Mesodermal cell (in vitro differentiated cells): ENCODE results near the gene TLX2.

Source experiments
- H3K27ac ChIP-seq: 2 replicates; pipeline ENCODE4 v1.7.0; 2013; ENCODE audit warnings: mild to moderate bottlenecking, low read depth, low read length, moderate library complexity; ENCODE audit not compliant: severe bottlenecking
- H3K36me3 ChIP-seq: 2 replicates; pipeline ENCODE4 v1.7.1; 2013; ENCODE audit warnings: mild to moderate bottlenecking, low read length, moderate library complexity; ENCODE audit not compliant: control insufficient read depth, insufficient read depth
- H3K4me1 ChIP-seq: one replicate; pipeline ENCODE4 v1.7.1; 2013; ENCODE audit warnings: mild to moderate bottlenecking, low read length; ENCODE audit not compliant: insufficient read depth, control insufficient read depth, poor library complexity, severe bottlenecking
- H3K4me3 ChIP-seq: 2 replicates; pipeline ENCODE4 v1.7.0; 2013; ENCODE audit warnings: low read length, control low read depth, mild to moderate bottlenecking; ENCODE audit not compliant: insufficient read depth, poor library complexity, severe bottlenecking; ENCODE audit errors: extremely low read depth
- H3K9me3 ChIP-seq: 2 replicates; pipeline ENCODE4 v1.7.1; 2013; ENCODE audit warnings: mild to moderate bottlenecking, low read length, moderate library complexity; ENCODE audit not compliant: control insufficient read depth
- WGBS, 2 experiments: methylation state at CpG; one replicate each; pipeline ENCODE4 v1.1.5; 2013; ENCODE audit warnings: missing lambda C conversion rate in 2 of 2; ENCODE audit not compliant: insufficient coverage in 2 of 2; 5-methylcytosine and 5-hydroxymethylcytosine counted together

The TLX2 gene

DNA sequence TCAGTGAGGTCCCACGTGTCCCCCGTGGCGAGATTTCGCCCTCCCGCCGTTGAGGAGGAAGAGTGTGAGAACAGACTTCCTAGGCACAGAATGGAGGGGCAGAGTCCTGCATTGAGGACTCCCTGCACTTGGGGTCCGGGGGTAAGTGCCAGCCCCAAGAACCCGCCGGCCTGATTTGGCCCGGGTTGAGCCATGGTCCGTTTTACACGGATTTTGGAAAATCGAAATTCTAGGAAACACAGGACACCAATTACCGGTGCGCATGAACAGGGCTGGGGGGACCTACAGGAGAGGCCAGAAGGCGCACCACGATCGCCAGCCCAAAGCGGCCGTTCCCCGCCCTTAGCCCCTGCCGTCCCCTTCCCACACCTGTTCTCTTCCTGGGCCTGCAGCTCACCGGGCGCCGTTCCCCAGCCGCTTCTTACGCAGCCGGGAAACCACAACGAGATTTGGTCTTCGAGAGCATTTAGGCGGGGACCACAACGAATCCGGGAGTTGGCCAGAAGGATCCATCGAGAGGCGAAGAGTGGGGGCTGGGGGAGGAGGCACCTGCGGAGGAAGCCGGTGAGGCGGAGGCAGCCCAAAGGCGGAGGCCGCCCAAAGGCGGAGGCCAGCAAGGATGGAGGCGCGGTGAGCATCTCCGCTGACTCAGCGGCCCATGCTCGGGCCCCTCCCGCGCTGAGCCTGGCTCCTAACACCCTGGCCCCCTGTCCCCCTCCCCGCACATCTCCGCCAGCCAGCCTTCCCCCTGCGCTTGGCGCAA lies 464 bp upstream of the TLX2 start:
- 2% methylated on average over 48 to 49 of the region's 52 CpGs for WGBS, 2 experiments
- H3K4me3 ChIP-seq: peak overlapping the region; percentile 22

DNA sequence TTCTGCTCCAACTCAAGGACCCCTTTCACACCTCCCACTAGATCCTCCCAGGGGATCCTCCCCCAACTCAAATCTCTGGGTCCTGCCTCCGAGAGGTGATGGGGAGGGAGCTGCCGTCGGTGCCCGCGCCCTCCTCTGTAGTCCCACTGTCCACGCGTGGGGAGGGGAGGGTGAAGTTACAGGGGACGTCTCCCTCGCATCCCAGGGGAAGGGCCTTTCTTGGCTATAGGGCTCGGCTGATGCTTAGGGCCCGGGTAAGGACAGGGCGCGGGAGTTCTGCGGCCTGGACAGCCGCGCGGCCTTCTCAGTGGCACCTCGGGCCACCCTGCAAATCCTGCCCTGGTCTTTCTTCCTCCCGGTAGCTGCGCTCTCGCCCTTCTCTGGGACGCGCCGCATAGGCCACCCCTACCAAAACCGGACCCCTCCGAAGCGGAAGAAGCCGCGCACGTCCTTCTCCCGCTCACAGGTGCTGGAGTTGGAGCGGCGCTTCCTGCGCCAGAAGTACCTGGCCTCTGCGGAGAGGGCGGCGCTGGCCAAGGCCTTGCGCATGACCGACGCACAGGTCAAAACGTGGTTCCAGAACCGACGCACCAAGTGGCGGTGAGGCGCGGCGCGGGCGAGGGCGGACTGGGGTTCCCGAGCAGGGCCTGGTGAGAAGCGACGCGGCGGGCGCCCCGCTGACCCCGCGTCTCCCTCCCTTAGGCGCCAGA lies 1.2 kb downstream of the TLX2 start:
- 4 to 7% methylated on average over 44 to 52 of the region's 60 CpGs for WGBS, 2 experiments
- Histone ChIP-seq H3K27ac (no peak overlapping the region), H3K9me3 (no peaks in the 10 kb centered on the region), H3K36me3 (no peaks in the 10 kb centered on the region), H3K4me1 (peaks cover 10% of the 10 kb centered on the region), H3K4me3 (no peak overlapping the region)

More for the DNA sequence above, 464 bp upstream of the TLX2 start:
- H3K36me3 ChIP-seq: no peaks in the 10 kb centered on the region
- no peak overlapping the region for H3K27ac ChIP-seq
- H3K4me1 ChIP-seq: peaks cover 10% of the 10 kb centered on the region
- no peaks in the 10 kb centered on the region for H3K9me3 ChIP-seq

DNA sequence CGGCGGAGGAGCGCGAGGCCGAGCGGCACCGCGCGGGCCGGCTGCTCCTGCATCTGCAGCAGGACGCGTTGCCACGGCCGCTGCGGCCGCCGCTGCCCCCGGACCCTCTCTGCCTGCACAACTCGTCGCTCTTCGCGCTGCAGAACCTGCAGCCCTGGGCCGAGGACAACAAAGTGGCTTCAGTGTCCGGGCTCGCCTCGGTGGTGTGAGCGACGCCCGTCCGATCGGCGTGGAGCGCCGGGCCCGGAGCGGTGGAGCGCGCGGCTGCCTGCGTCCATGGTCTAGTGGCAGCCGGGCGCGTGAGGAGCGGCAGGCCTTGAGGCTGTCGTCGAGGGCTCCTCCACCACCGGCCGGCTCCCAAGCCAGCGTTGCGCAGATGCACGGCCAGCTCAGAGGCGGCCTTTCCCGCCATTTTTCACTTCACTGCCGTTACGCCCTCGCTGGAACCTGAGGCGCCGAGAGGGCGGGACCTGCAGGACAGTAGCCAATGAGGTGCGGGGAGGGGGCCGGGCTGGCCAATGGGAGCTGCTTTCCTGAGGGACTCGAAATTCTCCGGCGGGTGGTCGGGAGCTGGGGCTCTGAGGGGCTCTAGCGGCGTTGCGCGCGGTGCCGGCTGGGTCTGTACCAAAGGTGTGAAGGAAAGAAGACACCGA lies 1.9 kb downstream of the TLX2 start:
- peak overlapping the region; percentile 12 for H3K4me3 ChIP-seq
- no peak overlapping the region for H3K27ac ChIP-seq
- peaks cover 10% of the 10 kb centered on the region for H3K4me1 ChIP-seq
- H3K9me3 ChIP-seq: no peaks in the 10 kb centered on the region
- H3K36me3 ChIP-seq: no peaks in the 10 kb centered on the region
- 10 to 11% methylated on average over 59 to 66 of the region's 72 CpGs for WGBS, 2 experiments

DNA sequence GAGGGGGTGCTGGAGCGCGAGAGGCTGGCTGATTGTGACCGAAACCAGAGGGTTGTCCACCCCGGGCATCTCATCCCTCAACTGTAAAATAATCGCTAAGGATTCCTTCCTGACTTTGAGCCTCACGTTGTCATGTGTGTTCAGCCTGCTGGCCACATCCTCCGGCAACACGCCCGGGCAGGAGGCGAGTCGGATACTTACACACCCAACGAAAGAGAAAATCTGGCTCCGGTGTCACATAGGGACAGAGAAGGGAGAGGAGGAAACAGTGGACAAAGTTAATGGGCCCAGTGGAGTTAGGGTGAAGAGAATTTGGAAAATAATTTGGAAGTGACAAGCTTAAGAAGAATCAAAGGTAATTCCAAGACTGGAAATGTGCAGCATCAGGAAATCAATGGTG lies 2.4 kb downstream of the TLX2 start:
- 87 to 91% methylated on average over 13 of the region's 13 CpGs for WGBS, 2 experiments
- Histone ChIP-seq H3K4me1 (peaks cover 10% of the 10 kb centered on the region), H3K27ac (no peak overlapping the region), H3K4me3 (no peak overlapping the region), H3K36me3 (no peaks in the 10 kb centered on the region), H3K9me3 (no peaks in the 10 kb centered on the region)

DNA sequence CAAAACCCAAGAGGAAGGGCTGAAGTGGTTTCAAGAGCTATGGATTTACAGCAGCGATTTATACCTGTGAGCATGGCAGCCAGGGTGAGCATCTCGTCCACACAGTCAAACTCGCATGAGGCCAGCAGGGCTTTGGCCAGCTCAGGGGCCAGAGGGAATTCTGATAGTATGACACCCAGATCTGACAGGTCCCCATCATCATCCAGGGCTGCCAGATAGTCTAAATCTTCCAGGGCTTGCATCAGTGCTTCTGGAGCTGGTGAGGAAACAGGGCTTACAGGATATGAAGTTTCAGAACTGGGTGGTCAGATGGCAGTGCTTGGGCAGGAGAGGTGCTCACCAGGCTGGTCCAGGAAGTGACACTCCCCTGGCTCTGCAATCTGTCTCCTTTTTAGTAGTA lies 8.3 kb downstream of the TLX2 start:
- Histone ChIP-seq H3K4me1 (no peaks in the 10 kb centered on the region), H3K36me3 (peaks cover 26% of the 10 kb centered on the region), H3K27ac (no peak overlapping the region), H3K9me3 (no peaks in the 10 kb centered on the region), H3K4me3 (no peak overlapping the region)
- 69 to 88% methylated on average over 3 of the region's 3 CpGs for WGBS, 2 experiments

DNA sequence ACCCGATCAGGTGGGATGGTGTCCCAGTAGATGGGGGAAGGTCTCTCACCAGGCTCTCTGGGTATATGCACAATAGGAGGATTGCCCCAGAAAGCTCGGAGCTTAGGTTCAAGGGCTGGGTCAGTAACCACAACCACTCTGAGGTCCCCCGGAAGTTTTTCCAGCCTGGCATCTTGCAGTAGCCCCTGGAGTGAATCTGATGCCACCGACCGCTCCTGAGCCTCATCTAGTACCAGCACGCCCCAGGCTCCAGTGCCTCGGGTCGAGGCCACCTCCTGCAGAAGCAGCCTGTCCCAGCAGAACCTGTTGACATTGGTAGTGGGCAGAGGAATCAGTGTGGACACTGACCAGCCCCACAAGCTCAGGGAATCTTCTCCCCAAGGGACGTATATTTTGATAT lies 9.8 kb downstream of the TLX2 start:
- no peak overlapping the region for H3K4me3 ChIP-seq
- no peak overlapping the region for H3K27ac ChIP-seq
- H3K36me3 ChIP-seq: peaks cover 38% of the 10 kb centered on the region
- peaks cover 8% of the 10 kb centered on the region for H3K4me1 ChIP-seq
- H3K9me3 ChIP-seq: no peaks in the 10 kb centered on the region
- WGBS, 2 experiments: 93 to 95% methylated on average over 9 of the region's 9 CpGs

DNA sequence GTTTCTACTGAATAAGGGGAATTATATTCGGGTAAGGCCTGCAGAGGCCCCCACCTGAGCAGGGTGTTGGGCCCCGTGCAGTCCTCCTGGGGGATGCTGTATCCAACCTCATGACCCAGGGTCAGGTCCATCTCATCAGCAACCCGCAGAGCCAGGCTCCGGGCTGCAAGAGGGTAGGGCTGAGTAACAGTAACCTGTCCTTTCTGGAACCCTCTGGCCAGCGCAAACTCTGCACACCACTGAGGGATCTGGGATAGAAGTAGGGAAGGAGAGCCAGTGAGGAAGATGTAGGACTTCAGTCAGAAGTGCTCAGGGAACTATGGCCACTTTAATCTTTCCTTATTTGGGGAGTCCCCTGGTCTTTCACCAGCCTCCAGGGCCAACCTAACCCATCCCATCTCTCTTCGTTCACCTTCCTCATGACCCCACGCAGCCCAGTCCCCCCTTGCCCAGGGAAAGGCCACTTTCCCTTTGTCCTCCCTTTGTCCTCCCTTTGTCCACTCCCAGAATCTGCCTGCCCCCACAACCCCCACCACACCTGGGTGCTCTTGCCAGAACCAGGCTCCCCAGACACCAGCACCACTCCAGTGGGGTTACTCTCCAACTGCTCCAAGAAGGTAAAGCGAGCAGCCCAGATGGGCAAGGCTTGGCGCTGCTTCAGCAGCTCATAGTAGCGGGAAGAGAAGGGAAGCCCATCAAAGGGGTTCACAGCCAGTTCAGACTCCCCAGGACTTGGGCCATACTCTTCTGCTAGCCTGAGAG lies 10.9 kb downstream of the TLX2 start:
- no peaks in the 10 kb centered on the region for H3K9me3 ChIP-seq
- no peak overlapping the region for H3K4me3 ChIP-seq
- 92 to 97% methylated on average over 8 of the region's 10 CpGs for WGBS, 2 experiments
- peaks cover 38% of the 10 kb centered on the region for H3K36me3 ChIP-seq
- peaks cover 8% of the 10 kb centered on the region for H3K4me1 ChIP-seq
- no peak overlapping the region for H3K27ac ChIP-seq

DNA sequence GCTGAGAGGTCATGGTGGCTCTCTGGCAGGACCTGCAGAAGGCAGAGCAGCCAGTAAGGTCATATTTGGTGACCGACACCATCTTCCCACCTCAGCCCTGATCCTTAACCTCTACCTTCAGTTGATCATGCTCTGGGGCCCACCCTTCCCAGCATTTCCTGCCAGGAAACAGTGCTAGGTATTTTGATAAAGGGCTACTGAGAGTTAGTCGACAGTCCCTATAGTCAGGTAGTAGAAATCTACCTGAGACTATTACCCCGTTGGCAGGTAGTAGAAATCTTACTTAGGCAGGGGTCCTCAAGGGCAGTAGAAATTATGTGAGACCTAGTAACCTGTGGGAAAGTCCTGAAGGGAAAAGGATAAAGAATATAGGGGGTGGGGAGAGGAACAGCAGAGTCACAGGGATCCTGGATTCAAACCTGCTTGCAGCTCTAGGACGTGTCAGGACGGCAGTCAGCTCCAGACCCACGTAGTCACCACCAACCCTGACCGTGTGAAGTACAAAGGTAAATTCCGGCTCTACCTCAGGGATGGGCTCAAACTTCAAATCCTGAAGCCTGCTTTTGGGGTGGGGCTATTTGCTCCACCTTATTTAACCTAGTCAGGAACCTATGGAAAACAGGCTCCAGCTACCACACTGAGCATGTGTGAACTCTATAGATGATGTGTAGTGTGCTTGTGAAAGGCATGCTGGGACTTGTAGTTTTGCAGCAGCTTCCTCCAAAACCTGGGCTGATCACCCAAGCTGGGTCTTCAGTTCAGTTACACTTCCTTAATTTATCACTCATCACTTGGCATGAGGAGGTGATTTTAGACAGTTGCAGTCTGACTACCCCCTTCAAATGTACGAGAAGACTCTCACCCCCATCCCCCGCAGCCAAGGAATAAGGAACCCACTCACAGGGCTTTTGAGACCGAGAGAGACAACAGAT lies 11.7 kb downstream of the TLX2 start, which contains the start of gene DQX1:
DQX1 (minus strand) TSS at position 515 of the 932 bp plus-strand sequence; CDS start at position 13, 502 bp downstream.
- no peak within 1 kb of the TSS for H3K27ac ChIP-seq
- H3K36me3 ChIP-seq: peaks cover 40% of the 10 kb centered on the region
- H3K4me1 ChIP-seq: peaks cover 11% of the 10 kb centered on the region
- 94 to 96% methylated on average over 8 to 9 of the region's 11 CpGs for WGBS, 2 experiments
- H3K9me3 ChIP-seq: no peaks in the 10 kb centered on the region
- H3K4me3 ChIP-seq: no peak within 1 kb of the TSS

DNA sequence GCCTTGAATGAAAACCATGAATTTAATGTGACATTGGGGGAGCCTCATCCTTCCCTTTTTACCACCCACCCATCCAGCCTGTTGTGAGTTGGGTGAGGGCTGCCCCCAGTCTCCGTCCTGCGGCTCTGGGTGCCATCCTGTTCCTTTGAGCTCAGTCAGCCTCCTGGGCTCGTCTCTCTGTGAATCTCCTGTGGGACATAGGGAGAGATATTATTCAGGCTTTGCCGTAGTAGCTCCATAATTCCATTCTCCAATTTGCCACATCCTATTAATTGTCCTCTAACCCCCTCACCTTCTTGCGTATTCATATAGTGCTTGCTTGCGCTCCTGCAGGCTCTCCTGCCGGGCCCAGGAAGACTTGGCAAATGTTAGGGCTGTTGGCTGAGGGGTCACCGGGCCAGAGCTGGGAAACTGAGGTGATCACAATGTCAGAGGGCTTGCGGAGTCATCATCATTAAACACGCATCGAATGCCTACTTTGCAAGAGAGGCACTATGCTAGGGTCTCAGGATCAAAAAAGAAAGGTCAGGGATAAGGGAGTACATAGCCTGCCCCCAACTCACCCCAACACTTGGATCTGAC lies 12.5 kb downstream of the TLX2 start:
- Histone ChIP-seq H3K27ac (no peak overlapping the region), H3K9me3 (no peaks in the 10 kb centered on the region), H3K4me1 (peaks cover 12% of the 10 kb centered on the region), H3K4me3 (no peak overlapping the region), H3K36me3 (peaks cover 47% of the 10 kb centered on the region)
- 98 to 100% methylated on average over 5 to 8 of the region's 11 CpGs for WGBS, 2 experiments
